Measurements from ENCODE around the gene CLRN1.

- TF ChIP-seq GATA2 (IDR thresholded peaks at IDR 0.05; ENCODE audit: low read depth, low read length) (no peak), GATA3 (IDR thresholded peaks at IDR 0.05; ENCODE audit: low read depth, low read length) (no peak)
Measured at GRCh38 chr3:150878290-150878689, 94.2 kb downstream of the CLRN1 start.

Measured in SH-SY5Y (cell line).